Parathyroid adenoma (tissue), 2 donors: Measurements from ENCODE around the gene AGBL1.

Experiments
- H2AFZ ChIP-seq: fragments of 300-600 bp; sonication (generic); one replicate; pipeline ENCODE4 v1.7.0; 2017; ENCODE audit warnings: antibody characterized with exemption, mild to moderate bottlenecking
- H3K27ac ChIP-seq: fragments of 300-600 bp; sonication (generic); one replicate; pipeline ENCODE4 v1.7.0; 2017
- H3K27me3 ChIP-seq: fragments of 300-600 bp; sonication (generic); one replicate; pipeline ENCODE4 v1.7.0; 2017; ENCODE audit warnings: low read length; ENCODE audit not compliant: control insufficient read depth, insufficient read depth
- H3K36me3 ChIP-seq: fragments of 300-600 bp; sonication (generic); one replicate; pipeline ENCODE4 v1.7.0; 2017; ENCODE audit warnings: low read length; ENCODE audit not compliant: control insufficient read depth, insufficient read depth
- H3K4me1 ChIP-seq: fragments of 300-600 bp; sonication (generic); one replicate; pipeline ENCODE4 v1.7.0; 2017; ENCODE audit warnings: control low read depth
- H3K4me2 ChIP-seq: fragments of 300-600 bp; sonication (generic); one replicate; pipeline ENCODE4 v1.7.0; 2017; ENCODE audit warnings: low read length
- H3K4me3 ChIP-seq: fragments of 300-600 bp; sonication (generic); one replicate; pipeline ENCODE4 v1.7.0; 2017; ENCODE audit warnings: low read depth, low read length
- H3K79me2 ChIP-seq: fragments of 300-600 bp; sonication (generic); one replicate; pipeline ENCODE4 v1.7.0; 2017; ENCODE audit warnings: control low read depth
- H3K9ac ChIP-seq: fragments of 300-600 bp; sonication (generic); one replicate; pipeline ENCODE4 v1.7.0; 2017; ENCODE audit warnings: mild to moderate bottlenecking
- H3K9me3 ChIP-seq: fragments of 300-600 bp; sonication (generic); one replicate; pipeline ENCODE4 v1.7.0; 2017; ENCODE audit warnings: low read length; ENCODE audit not compliant: control insufficient read depth
- CTCF ChIP-seq: fragments of 300-600 bp; sonication (generic); IDR thresholded peaks from one replicate; pipeline ENCODE4 v1.7.0; 2017; ENCODE audit warnings: antibody characterized with exemption, mild to moderate bottlenecking
- donor health status: primary hyperparathyroidism.

Gene AGBL1

GRCh38 chr15:86163816-86164215, 84.1 kb downstream of the AGBL1 start:
- H3K36me3 ChIP-seq, result no peaks in the 10 kb centered on the region
- H3K9ac ChIP-seq, result no peak overlapping the region
- H3K27ac ChIP-seq, result no peak overlapping the region
- no peak overlapping the region for H3K4me3 ChIP-seq
- no peaks in the 10 kb centered on the region for H3K79me2 ChIP-seq
- no peak overlapping the region for H2AFZ ChIP-seq
- no peaks in the 10 kb centered on the region for H3K9me3 ChIP-seq
- H3K4me1 ChIP-seq, result no peaks in the 10 kb centered on the region
- no peak overlapping the region for H3K4me2 ChIP-seq
- H3K27me3 ChIP-seq, result no peaks in the 10 kb centered on the region
- TF ChIP-seq CTCF, result no peak

GRCh38 chr15:86164232-86164898, 84.7 kb downstream of the AGBL1 start:
- H3K27me3 ChIP-seq, result no peaks in the 10 kb centered on the region
- H3K4me2 ChIP-seq, result no peak overlapping the region
- no peaks in the 10 kb centered on the region for H3K4me1 ChIP-seq
- no peaks in the 10 kb centered on the region for H3K79me2 ChIP-seq
- H2AFZ ChIP-seq, result no peak overlapping the region
- no peak overlapping the region for H3K4me3 ChIP-seq
- no peaks in the 10 kb centered on the region for H3K9me3 ChIP-seq
- no peaks in the 10 kb centered on the region for H3K36me3 ChIP-seq
- no peak overlapping the region for H3K27ac ChIP-seq
- H3K9ac ChIP-seq, result no peak overlapping the region
- no peak for TF ChIP-seq CTCF

GRCh38 chr15:86165265-86166211, 85.9 kb downstream of the AGBL1 start:
- Histone ChIP-seq H3K4me3 (no peak overlapping the region), H3K4me2 (no peak overlapping the region), H3K27ac (no peak overlapping the region), H3K4me1 (no peaks in the 10 kb centered on the region), H3K27me3 (no peaks in the 10 kb centered on the region), H3K9me3 (no peaks in the 10 kb centered on the region), H3K79me2 (no peaks in the 10 kb centered on the region), H3K9ac (no peak overlapping the region), H3K36me3 (no peaks in the 10 kb centered on the region), H2AFZ (no peak overlapping the region)
- TF ChIP-seq CTCF, result no peak

DNA sequence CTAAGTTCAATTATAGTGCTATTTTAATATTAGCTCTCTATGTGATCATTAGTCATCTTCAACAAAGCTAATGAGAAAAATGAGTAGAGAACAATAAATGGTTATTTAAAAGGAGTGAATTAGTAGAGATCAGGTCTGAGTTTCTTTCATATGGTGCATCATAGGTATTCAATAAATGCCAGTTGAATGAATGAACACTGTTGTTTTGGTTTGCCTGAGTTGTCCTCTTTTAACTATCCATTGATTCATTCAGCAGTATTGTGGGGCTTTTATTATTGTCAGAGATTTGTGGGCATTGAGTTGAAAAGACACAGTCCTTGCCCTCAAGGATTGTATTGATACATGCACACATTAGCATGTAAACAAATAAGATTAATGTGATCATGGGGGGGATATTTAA, 88.2 kb downstream of the AGBL1 start:
- Histone ChIP-seq H3K79me2 (no peaks in the 10 kb centered on the region), H3K9me3 (no peaks in the 10 kb centered on the region), H3K9ac (no peak overlapping the region), H3K4me3 (no peak overlapping the region), H3K27me3 (no peaks in the 10 kb centered on the region), H3K27ac (no peak overlapping the region), H3K4me1 (no peaks in the 10 kb centered on the region), H2AFZ (no peak overlapping the region), H3K4me2 (no peak overlapping the region), H3K36me3 (no peaks in the 10 kb centered on the region)
- TF ChIP-seq CTCF, result no peak
